ENCODE data around the gene ABHD8.
A peak's percentile ranks its signal among the peaks of the same experiment; 100 is the strongest.
"Not testable (repeated sequence)": the region's sequence is repeated elsewhere in the genome, so short reads cannot be mapped to it uniquely, and the experiment has no call there.

ABHD8 gene

GRCh38 chr19:17279436-17279835, 23.8 kb downstream of the ABHD8 start:
- no peak for DNase-seq (ENCODE audit: low read depth)
- no peak overlapping the region for H3K4me3 ChIP-seq (ENCODE audit: low read depth, low read length)

- DNase-seq (ENCODE audit: low read depth) = no peak
- no peak overlapping the region for H3K4me3 ChIP-seq (ENCODE audit: low read depth, low read length)
Measured at GRCh38 chr19:17275441-17276175, 27.6 kb downstream of the ABHD8 start.

GRCh38 chr19:17274892-17275291, 28.3 kb downstream of the ABHD8 start:
- DNase-seq (ENCODE audit: low read depth); H3K4me3 ChIP-seq (ENCODE audit: low read depth, low read length): not testable (repeated sequence)

DNA sequence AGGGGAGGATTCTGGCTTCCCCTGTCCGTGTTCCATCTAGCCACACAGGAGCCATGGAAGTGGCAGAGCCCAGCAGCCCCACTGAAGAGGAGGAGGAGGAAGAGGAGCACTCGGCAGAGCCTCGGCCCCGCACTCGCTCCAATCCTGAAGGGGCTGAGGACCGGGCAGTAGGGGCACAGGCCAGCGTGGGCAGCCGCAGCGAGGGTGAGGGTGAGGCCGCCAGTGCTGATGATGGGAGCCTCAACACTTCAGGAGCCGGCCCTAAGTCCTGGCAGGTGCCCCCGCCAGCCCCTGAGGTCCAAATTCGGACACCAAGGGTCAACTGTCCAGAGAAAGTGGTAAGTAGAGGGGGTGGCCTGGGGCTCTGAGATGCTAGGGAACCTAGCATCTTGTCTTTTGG, 34.5 kb downstream of the ABHD8 start:
- DNase-seq (ENCODE audit: low read depth) = no peak
- H3K4me3 ChIP-seq (ENCODE audit: low read depth, low read length) = no peak overlapping the region

GRCh38 chr19:17266975-17267788, 36.0 kb downstream of the ABHD8 start, which contains the start of gene BABAM1:
TSS of gene BABAM1 (plus strand) at chr19:17267443. CDS start at chr19:17268807, 1,364 bp downstream.
- peak; percentile 99 for DNase-seq (ENCODE audit: low read depth)
- H3K4me3 ChIP-seq (ENCODE audit: low read depth, low read length) = peak within 1 kb of the TSS; percentile 99

DNA sequence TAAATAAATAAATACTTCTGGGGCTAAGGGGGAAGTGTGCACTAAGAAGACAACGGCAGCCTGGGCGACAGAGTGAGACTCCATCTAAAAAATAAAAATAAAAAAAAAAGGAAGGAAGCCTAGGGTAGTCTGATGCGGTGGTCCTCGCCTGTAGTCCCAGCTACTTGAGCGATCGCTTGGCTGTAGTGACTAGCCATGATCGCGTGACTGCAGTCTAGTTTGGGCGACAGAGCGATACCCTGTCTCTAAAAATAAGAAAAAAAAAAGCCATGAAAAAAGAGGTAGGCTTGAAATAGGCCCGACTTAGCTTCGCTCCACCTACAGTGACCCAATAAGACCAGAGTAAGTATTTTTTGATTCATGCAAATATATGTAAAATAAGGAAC, 36.6 kb downstream of the ABHD8 start:
- H3K4me3 ChIP-seq (ENCODE audit: low read depth, low read length) = no peak overlapping the region
- no peak for DNase-seq (ENCODE audit: low read depth)

GRCh38 chr19:17266026-17266425, 37.2 kb downstream of the ABHD8 start:
- DNase-seq (ENCODE audit: low read depth) = no peak

DNA sequence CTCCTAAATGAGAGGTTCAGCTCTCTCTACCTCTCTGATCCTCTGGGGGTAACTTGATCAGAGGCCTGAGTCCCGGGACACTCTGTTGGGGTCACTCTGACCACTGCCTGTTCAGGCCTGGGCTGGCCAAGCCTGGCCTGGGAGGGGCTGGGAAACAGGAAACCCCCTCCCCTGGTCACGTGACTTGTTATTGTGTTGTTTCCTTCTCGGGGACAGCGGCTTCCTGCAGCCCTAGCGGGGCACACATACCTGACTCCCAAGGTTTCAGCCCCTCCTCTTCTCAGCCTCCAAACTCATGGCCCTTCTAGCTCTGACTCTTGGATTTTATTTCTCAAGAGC, 38.6 kb downstream of the ABHD8 start, which contains the start of gene USHBP1:
USHBP1 (minus strand) TSS at position 105 of the 339 bp plus-strand sequence. CDS start 446 bp downstream, outside the sequence.
- no peak for DNase-seq (ENCODE audit: low read depth)
- no peak within 1 kb of the TSS for H3K4me3 ChIP-seq (ENCODE audit: low read depth, low read length)

More at GRCh38 chr19:17266026-17266425, 37.2 kb downstream of the ABHD8 start:
- H3K4me3 ChIP-seq (ENCODE audit: low read depth, low read length) = no peak overlapping the region

GRCh38 chr19:17263712-17264640, 39.2 kb downstream of the ABHD8 start:
- H3K4me3 ChIP-seq (ENCODE audit: low read depth, low read length) = no peak overlapping the region
- no peak for DNase-seq (ENCODE audit: low read depth)

DNA sequence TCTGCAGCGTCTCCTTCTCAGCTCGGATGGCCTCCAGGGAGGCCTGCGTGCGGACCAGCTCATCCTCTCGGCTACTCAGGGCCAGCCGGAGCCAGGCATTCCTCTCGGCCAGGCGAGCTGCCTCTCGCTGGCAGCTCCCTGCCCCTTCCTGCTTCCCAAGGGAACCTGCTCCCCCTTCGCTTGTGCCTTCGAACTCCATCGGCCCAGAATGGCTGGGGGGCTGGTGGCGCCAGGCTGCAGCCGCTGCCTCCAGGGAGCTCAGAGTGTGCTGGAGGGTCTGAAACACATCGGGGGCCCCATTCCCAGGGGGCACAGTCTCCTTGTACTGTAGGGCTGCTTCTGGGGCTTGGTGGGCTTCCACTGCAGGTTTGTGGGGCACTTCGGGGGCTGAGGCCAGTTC, 40.7 kb downstream of the ABHD8 start:
- no peak overlapping the region for H3K4me3 ChIP-seq (ENCODE audit: low read depth, low read length)
- no peak for DNase-seq (ENCODE audit: low read depth)

GRCh38 chr19:17260842-17261325, 42.3 kb downstream of the ABHD8 start:
- H3K4me3 ChIP-seq (ENCODE audit: low read depth, low read length) = no peak overlapping the region
- no peak for DNase-seq (ENCODE audit: low read depth)

DNA sequence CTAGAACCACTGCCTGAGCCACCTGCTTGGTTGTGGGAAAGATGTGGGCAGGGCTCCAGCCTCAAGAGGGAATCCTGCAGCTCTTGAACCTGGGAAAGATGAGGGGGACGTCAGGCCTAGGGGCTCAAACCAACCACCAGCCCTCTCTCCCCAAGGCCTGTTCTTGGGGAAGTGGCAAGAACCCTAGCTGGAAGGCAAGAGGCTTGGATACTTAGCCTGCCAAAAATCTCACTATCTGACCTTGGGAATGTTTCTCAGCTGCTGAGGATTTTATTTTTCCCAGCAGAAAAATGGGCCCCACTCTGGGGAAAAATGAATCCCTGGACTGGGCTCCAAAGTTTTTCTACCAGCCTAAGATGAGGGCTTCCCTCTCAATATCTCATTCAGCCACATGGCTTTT, 43.3 kb downstream of the ABHD8 start:
- H3K4me3 ChIP-seq (ENCODE audit: low read depth, low read length) = no peak overlapping the region
- DNase-seq (ENCODE audit: low read depth) = no peak

DNA sequence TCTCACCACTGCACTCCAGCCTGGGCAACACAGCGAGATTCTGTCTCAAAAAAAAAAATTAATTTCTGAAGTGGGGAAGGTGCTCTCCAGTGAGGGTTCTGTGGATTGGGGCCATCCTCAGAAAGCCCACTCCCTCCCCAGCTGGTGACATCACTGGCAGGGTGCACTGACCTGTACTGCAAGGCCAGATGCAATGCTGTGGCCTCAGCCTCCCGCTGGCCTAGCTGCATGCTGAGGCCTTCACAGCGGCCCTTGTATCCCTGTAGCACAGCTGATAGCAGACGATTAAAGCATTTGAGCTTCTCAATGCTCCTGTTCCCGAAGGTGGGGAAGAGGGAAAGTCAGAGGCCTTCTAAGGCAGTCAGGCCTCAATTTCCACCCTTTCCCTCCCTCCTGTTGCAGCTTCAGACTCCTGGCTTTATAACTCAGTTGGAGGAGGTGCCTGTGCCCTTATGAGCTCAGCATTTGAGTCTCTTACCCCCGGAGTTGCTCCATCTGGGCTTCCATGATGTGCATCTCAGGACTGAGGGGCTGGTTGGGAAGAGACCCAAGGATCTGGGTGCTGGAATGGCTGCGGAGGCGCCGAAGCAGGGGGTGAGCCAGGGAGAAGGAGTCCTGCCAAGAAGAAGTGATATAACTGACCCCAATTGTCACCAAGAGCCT, 44.0 kb downstream of the ABHD8 start:
- no peak for DNase-seq (ENCODE audit: low read depth)
- no peak overlapping the region for H3K4me3 ChIP-seq (ENCODE audit: low read depth, low read length)

DNA sequence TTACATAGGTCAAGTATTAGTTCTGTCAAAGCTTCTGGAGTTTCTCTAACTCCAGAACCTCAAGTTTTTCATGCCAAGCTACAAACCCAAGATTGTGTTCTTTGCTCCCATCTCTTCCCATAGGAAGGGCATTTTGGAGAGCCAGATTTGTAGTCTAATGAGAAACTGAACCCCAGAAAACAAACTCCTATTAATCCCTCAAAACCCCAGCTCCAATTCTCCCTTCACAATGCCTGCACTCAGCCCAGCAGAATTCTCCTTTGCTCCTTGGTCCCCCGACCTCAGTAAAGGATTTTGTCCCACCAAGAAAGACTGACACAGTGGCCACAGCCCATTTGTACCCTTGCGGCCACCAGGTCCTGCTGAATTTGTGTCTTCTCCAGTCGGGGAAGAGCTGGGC, 47.1 kb downstream of the ABHD8 start:
- no peak overlapping the region for H3K4me3 ChIP-seq (ENCODE audit: low read depth, low read length)
- DNase-seq (ENCODE audit: low read depth) = no peak

DNA sequence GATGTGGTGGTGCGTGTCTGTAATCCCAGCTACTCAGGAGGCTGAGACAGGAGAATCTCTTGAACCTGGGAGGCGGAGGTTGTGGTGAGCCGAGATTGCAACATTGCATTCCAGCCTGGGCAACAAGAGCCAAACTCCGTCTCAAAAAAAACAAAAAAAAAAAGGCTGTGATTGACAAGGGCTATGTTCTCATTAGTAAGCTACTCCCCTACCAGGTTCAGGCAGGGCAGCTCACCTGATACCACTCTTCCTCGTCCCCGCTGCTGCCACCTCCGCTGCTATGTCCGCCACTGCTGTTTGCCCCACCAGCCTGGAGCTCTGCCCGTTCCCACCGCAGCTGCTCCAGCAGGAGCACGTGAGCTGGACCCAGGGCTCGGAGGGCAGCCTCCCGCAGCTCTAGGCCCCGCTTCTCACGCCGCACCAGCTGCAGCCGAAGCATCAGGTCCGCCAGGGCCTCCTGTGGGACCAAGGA, 48.0 kb downstream of the ABHD8 start:
- no peak for DNase-seq (ENCODE audit: low read depth)
- no peak overlapping the region for H3K4me3 ChIP-seq (ENCODE audit: low read depth, low read length)

- H3K4me3 ChIP-seq (ENCODE audit: low read depth, low read length) = no peak overlapping the region
- no peak for DNase-seq (ENCODE audit: low read depth)
Measured at GRCh38 chr19:17254636-17255035, 48.6 kb downstream of the ABHD8 start.

DNA sequence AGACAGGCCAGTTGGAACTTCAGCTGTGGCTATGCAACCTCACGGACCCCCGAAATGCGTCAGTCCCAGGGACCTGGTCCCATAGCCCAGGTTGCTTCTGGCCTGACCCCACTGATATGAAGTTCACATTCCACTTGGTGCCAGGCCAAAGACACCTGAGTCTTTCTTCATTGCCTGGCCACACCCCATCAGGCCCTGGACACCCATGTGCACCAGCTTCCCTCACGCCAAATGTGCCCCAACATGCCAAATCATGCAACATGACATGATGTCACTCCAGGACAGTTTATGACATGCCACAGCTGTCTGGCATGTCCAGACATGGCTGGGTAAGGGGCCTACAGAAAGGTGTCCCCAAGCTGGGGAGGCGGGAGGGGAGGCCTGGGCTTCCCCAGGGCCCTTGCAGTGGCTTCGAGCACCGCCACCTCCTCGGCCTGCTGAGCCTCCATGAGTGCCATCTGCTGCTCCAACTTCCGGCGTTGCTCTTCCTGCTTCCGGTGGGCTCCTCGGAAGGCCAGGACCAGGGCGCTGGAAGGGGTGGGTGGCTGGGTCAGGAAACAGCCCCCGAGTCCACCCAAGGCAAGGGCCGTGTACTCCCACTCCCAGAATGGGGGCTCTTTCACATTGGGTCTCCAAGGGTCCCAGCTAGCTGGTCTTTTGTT, 53.2 kb downstream of the ABHD8 start:
- no peak for DNase-seq (ENCODE audit: low read depth)
- H3K4me3 ChIP-seq (ENCODE audit: low read depth, low read length) = no peak overlapping the region

DNA sequence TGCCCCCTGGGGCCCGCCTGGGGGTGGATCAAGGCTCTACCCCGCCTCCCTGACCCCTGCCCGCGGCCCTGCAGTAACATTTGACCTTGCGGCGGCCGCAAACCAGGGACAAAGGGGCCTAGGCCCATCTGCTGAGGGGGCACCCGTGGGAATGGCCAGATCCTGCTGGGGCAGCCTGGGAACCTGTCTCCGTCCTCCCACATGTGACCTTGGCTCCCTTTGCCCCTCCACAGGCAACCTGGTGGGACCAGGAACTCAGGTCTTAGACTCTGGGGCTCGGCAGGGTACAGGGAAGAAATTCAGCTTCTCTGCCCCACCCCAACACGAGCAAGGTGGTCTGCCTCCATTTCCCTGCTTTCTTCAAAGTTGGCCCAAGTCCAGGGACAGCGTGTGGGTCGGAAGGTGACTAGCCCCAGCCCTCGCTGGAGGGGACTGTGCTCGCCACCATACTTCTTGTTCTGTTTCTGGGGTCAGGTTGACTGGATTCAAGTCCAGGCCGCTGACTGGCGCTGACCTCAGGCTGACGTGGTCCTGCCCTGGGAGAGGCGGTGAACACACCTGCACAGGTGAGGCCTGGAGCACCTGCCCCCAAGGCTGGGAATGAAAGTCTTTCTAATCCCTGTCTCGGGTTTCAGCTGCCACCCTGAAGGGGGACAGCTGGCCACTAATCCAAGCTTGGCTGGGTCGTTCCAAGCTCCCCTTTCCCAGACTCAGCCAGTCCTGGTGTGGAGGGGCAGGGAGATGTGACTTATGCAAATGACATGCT, 55.0 kb downstream of the ABHD8 start:
- no peak overlapping the region for H3K4me3 ChIP-seq (ENCODE audit: low read depth, low read length)

More for the DNA sequence above, 55.0 kb downstream of the ABHD8 start:
- no peak for DNase-seq (ENCODE audit: low read depth)
